Measurements from ENCODE around the gene NUDT1.

DNA sequence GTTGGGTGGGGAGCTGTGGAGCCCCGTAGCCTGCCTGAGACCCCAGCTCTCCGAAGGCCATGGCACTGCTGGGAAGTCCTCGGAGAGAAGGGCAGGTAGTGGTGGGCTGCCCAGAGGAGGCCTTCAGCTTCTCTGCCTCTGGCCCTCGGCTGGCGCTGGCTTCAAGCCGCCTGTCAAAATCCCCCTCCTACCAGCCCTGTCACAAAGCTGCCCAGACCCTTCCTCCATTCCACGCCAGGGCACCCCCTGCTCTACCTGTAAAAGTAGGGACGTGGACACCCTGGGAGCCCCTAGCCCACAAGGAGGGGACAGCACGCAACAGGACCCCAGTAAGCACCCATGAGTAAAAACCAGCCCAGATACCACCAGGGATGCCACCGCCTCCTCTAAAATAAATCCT, 40.9 kb upstream of the NUDT1 start:
- TF ChIP-seq ZBTB21 (tag by site-specific recombination; IDR thresholded peaks at IDR 0.05) (no peak), ZNF274 (IDR thresholded peaks at IDR 0.05; ENCODE audit: low read length) (no peak), ZNF274 (tag by site-specific recombination; IDR thresholded peaks at IDR 0.05; ENCODE audit: borderline replicate concordance) (no peak), ZNF785 (tag by site-specific recombination; IDR thresholded peaks at IDR 0.05) (no peak), ZNF548 (tag by site-specific recombination; IDR thresholded peaks at IDR 0.05) (no peak), REST (tag by site-specific recombination; IDR thresholded peaks at IDR 0.05) (no peak)

All from HEK293 (cell line).